Neural cell (in vitro differentiated cells): ENCODE measurements around the gene ZNF831. TPM values are rescaled to one million over a fixed set of nuclear protein-coding genes. Genes with fewer than 3 reads are reported as not detected.

Experiments used
- H2AFZ ChIP-seq: fragments of 200-600, 300-800 bp; sonication (generic), shearing (Covaris generic); 2 replicates; pipeline ENCODE4 v1.6.0; 2014; ENCODE audit warnings: low read depth, mild to moderate bottlenecking, antibody characterized with exemption, low read length, moderate library complexity
- H3F3A ChIP-seq: fragments of 200-600 bp; shearing (Covaris generic); 2 replicates; pipeline ENCODE4 v1.6.1; 2016; ENCODE audit warnings: mild to moderate bottlenecking, moderate library complexity, mixed read lengths, antibody characterized with exemption, low read length; ENCODE audit not compliant: insufficient read depth, poor library complexity, severe bottlenecking
- H3K27ac ChIP-seq: fragments of 200-600, 300-800 bp; sonication (generic), shearing (Covaris generic); 2 replicates; pipeline ENCODE4 v1.5.1; 2014; ENCODE audit warnings: mild to moderate bottlenecking, low read length, moderate library complexity
- H3K27me3 ChIP-seq: fragments of 300-800, 200-600 bp; sonication (generic), shearing (Covaris generic); 2 replicates; pipeline ENCODE4 v1.6.0; 2014; ENCODE audit warnings: mild to moderate bottlenecking, low read depth, low read length, moderate library complexity; ENCODE audit not compliant: insufficient read depth
- H3K36me3 ChIP-seq: fragments of 300-800, 200-600 bp; sonication (generic), shearing (Covaris generic); 2 replicates; pipeline ENCODE4 v1.5.1; 2014; ENCODE audit warnings: mild to moderate bottlenecking, antibody characterized with exemption, low read length, moderate library complexity; ENCODE audit not compliant: insufficient read depth
- H3K4me2 ChIP-seq: fragments of 300-800, 200-600 bp; sonication (generic), shearing (Covaris generic); 2 replicates; pipeline ENCODE4 v1.6.0; 2014; ENCODE audit warnings: mild to moderate bottlenecking, low read length
- H3K4me3 ChIP-seq: fragments of 300-800, 200-600 bp; sonication (generic), shearing (Covaris generic); 2 replicates; pipeline ENCODE4 v1.5.1; 2014; ENCODE audit warnings: mild to moderate bottlenecking, low read length, moderate library complexity
- H3K79me2 ChIP-seq: fragments of 200-600 bp; shearing (Covaris generic); replicated peaks from 2 replicates; pipeline ENCODE4 v1.6.0; 2014; ENCODE audit warnings: mild to moderate bottlenecking, low read length, moderate library complexity; ENCODE audit not compliant: insufficient read depth
- H3K9ac ChIP-seq: fragments of 300-800, 200-600 bp; sonication (generic), shearing (Covaris generic); 2 replicates; pipeline ENCODE4 v1.6.1; 2016; ENCODE audit warnings: mild to moderate bottlenecking, low read length, mixed read lengths
- H3K9me2 ChIP-seq: fragments of 200-600 bp; shearing (Covaris generic); 2 replicates; pipeline ENCODE4 v1.6.1; 2016; ENCODE audit warnings: mild to moderate bottlenecking, low read length, mixed read lengths; ENCODE audit not compliant: insufficient read depth
- H3K9me3 ChIP-seq: fragments of 200-600, 300-800 bp; sonication (generic), shearing (Covaris generic); 2 replicates; pipeline ENCODE4 v1.6.1; 2016; ENCODE audit warnings: mild to moderate bottlenecking, mixed run types, low read length, moderate library complexity, mixed read lengths
- H4K20me1 ChIP-seq: fragments of 200-600 bp; shearing (Covaris generic); 2 replicates; pipeline ENCODE4 v1.6.1; 2016; ENCODE audit warnings: mild to moderate bottlenecking, mixed run types; ENCODE audit not compliant: insufficient read depth
- EP300 ChIP-seq: fragments of 450-650 bp; conservative IDR thresholded peaks from 2 replicates; pipeline ENCODE4 v1.6.1; 2014; ENCODE audit warnings: antibody characterized with exemption, mild to moderate bottlenecking, moderate library complexity; ENCODE audit not compliant: poor library complexity, severe bottlenecking
- EZH2 ChIP-seq: fragments of 200-600, 300-800 bp; shearing (Covaris generic), sonication (generic); IDR thresholded peaks from 2 replicates; pipeline ENCODE4 v1.6.1; 2014; ENCODE audit warnings: antibody characterized with exemption, low read length, borderline replicate concordance, mild to moderate bottlenecking; ENCODE audit not compliant: insufficient read depth, poor library complexity, severe bottlenecking
- MXI1 ChIP-seq: fragments of 450-650 bp; conservative IDR thresholded peaks from 2 replicates; pipeline ENCODE4 v1.6.1; 2014; ENCODE audit warnings: antibody characterized with exemption, mild to moderate bottlenecking; ENCODE audit not compliant: poor library complexity, severe bottlenecking
- POLR2AphosphoS5 ChIP-seq: IDR thresholded peaks from 2 replicates; pipeline ENCODE4 v1.6.1; 2012
- RAD21 ChIP-seq: fragments of 450-650 bp; conservative IDR thresholded peaks from 2 replicates; pipeline ENCODE4 v1.6.1; 2014; ENCODE audit warnings: antibody characterized with exemption, mild to moderate bottlenecking, moderate library complexity
- SMC3 ChIP-seq: fragments of 450-650 bp; conservative IDR thresholded peaks from 2 replicates; pipeline ENCODE4 v1.6.1; 2014; ENCODE audit warnings: antibody characterized with exemption, mild to moderate bottlenecking, moderate library complexity; ENCODE audit not compliant: poor library complexity
- TAF1 ChIP-seq: IDR thresholded peaks from 2 replicates; pipeline ENCODE4 v1.6.1; 2012; ENCODE audit warnings: low read depth
- polyA plus RNA-seq: library from polyadenylated mRNA; depleted of rRNA; stranded (reverse); fragments of >200 nt; gene quantifications from 2 replicates; pipeline ENCODE4 v1.2.3, GENCODE V29; 2014
- TF ChIP-seq, protein P1 (sequence below): IDR thresholded peaks from 2 replicates; pipeline ENCODE4 v1.6.1; 2012; ENCODE audit warnings: borderline replicate concordance
- TF ChIP-seq, protein P2 (sequence below): fragments of 450-650 bp; IDR thresholded peaks from 2 replicates; pipeline ENCODE4 v1.5.1; 2014; ENCODE audit warnings: antibody characterized with exemption, mild to moderate bottlenecking, moderate library complexity; ENCODE audit not compliant: poor library complexity, severe bottlenecking

Gene ZNF831
- polyA plus RNA-seq, 1 donor from 2014 or later, result not detected

DNA sequence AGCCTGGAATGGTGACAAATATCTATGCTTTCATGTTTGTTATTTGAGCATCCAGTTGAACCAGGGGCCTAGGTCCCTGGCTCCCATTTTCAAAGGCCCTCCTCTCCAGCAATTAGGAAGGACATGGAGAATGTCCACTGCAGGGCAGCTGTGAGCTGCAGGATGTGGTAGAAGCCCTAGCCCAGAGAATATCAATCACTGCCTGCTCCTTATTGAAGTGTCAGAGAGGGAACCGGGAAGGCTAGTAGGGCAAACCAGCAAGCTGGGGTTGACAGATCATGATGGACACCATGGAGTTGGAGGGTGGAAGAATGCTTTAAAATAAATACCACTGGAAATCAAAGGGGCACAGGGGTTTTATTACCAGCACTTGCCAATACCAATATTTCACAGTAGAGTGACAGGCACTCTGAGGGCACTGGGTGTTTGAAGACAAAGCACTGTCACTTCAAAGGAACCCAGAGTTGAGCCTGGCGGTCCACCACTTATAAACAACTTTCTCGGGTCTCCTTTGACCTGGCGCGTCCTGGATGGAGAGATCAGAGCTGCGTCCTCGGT is 47.7 kb downstream of the ZNF831 start:
- TF ChIP-seq EP300, result no peak
- no peak for TF ChIP-seq MXI1
- TF ChIP-seq, protein P1, sequence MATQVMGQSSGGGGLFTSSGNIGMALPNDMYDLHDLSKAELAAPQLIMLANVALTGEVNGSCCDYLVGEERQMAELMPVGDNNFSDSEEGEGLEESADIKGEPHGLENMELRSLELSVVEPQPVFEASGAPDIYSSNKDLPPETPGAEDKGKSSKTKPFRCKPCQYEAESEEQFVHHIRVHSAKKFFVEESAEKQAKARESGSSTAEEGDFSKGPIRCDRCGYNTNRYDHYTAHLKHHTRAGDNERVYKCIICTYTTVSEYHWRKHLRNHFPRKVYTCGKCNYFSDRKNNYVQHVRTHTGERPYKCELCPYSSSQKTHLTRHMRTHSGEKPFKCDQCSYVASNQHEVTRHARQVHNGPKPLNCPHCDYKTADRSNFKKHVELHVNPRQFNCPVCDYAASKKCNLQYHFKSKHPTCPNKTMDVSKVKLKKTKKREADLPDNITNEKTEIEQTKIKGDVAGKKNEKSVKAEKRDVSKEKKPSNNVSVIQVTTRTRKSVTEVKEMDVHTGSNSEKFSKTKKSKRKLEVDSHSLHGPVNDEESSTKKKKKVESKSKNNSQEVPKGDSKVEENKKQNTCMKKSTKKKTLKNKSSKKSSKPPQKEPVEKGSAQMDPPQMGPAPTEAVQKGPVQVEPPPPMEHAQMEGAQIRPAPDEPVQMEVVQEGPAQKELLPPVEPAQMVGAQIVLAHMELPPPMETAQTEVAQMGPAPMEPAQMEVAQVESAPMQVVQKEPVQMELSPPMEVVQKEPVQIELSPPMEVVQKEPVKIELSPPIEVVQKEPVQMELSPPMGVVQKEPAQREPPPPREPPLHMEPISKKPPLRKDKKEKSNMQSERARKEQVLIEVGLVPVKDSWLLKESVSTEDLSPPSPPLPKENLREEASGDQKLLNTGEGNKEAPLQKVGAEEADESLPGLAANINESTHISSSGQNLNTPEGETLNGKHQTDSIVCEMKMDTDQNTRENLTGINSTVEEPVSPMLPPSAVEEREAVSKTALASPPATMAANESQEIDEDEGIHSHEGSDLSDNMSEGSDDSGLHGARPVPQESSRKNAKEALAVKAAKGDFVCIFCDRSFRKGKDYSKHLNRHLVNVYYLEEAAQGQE, result no peak
- no peak for TF ChIP-seq POLR2AphosphoS5
- TF ChIP-seq, protein P2, sequence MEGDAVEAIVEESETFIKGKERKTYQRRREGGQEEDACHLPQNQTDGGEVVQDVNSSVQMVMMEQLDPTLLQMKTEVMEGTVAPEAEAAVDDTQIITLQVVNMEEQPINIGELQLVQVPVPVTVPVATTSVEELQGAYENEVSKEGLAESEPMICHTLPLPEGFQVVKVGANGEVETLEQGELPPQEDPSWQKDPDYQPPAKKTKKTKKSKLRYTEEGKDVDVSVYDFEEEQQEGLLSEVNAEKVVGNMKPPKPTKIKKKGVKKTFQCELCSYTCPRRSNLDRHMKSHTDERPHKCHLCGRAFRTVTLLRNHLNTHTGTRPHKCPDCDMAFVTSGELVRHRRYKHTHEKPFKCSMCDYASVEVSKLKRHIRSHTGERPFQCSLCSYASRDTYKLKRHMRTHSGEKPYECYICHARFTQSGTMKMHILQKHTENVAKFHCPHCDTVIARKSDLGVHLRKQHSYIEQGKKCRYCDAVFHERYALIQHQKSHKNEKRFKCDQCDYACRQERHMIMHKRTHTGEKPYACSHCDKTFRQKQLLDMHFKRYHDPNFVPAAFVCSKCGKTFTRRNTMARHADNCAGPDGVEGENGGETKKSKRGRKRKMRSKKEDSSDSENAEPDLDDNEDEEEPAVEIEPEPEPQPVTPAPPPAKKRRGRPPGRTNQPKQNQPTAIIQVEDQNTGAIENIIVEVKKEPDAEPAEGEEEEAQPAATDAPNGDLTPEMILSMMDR, result no peak
- TF ChIP-seq RAD21, result no peak
- TF ChIP-seq SMC3, result no peak
- no peak for TF ChIP-seq TAF1
- TF ChIP-seq EZH2, result no peak

GRCh38 chr20:59214073-59214472 is 50.5 kb downstream of the ZNF831 start:
- H3K4me2 ChIP-seq, result no peak overlapping the region
- H3K9ac ChIP-seq, result no peak overlapping the region
- H2AFZ ChIP-seq, result no peak overlapping the region
- no peaks in the 10 kb centered on the region for H4K20me1 ChIP-seq
- no peak overlapping the region for H3K4me3 ChIP-seq
- H3K36me3 ChIP-seq, result no peaks in the 10 kb centered on the region
- H3K27me3 ChIP-seq, result no peaks in the 10 kb centered on the region
- H3K9me2 ChIP-seq, result no peaks in the 10 kb centered on the region
- peak overlapping the region; percentile 1 for H3K27ac ChIP-seq
- TF ChIP-seq RAD21, result no peak
- TF ChIP-seq EP300, result no peak
- no peak for TF ChIP-seq SMC3
- no peak for TF ChIP-seq TAF1
- no peak for TF ChIP-seq EZH2
- TF ChIP-seq, protein P2, result no peak
- TF ChIP-seq POLR2AphosphoS5, result no peak
- no peak for TF ChIP-seq MXI1
- H3K79me2 ChIP-seq, result no peaks in the 10 kb centered on the region
- H3F3A ChIP-seq, result no peaks in the 10 kb centered on the region
- no peaks in the 10 kb centered on the region for H3K9me3 ChIP-seq

More for the DNA sequence above, 47.7 kb downstream of the ZNF831 start:
- Histone ChIP-seq H3K79me2 (no peaks in the 10 kb centered on the region), H3K9me2 (no peaks in the 10 kb centered on the region), H2AFZ (no peak overlapping the region), H3K4me3 (no peak overlapping the region), H3K4me2 (no peak overlapping the region), H3K9me3 (no peaks in the 10 kb centered on the region), H3K27ac (no peak overlapping the region), H3K9ac (no peak overlapping the region), H3F3A (no peaks in the 10 kb centered on the region), H3K36me3 (no peaks in the 10 kb centered on the region), H4K20me1 (no peaks in the 10 kb centered on the region), H3K27me3 (no peaks in the 10 kb centered on the region)
